ENCODE results near the gene DNASE1L1. TPM values are rescaled to one million over a fixed set of nuclear protein-coding genes. Genes with fewer than 3 reads are reported as not detected.

Gene DNASE1L1
- total and polyA plus RNA-seq, 2 donors (not counting 1 experiment from before 2014, with no cell fraction given), result 11.3 to 38.5 TPM

DNA sequence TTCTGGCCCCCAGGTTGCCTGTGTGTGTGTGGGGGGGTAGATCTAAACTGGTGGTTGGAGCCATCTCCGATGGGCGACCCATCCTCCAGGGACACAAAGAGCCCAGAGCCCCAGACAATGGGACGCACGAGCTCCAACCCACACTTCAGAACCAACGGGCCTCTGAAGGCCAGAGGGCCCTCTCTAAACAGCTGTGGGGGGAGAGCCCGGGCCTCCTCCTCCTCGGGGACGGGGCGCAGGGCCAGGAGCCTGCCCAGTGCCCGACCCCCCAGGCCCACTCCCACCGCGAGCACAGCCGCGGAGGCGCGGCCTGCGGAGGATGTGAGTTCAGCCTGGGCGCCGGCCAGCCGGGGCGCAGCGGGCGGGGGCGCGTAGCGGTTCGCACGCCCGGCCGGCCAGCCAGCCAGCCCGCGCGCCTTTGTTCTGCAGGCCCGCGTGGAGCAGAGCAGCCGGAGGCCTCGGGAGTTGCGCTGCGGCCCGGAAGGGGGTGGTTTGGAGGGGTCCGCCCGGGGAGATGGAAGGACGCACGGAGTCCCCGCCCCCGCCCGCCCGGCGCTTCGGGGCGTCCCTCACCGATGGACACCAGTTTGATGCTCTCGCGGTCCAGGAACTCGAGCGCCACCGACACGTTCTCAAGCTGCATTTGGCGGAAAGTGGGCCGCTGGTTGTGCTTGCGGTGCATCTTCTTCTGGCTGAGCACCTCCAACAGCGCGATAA is 38.6 kb downstream of the DNASE1L1 start:
- peaks cover 64% of the 10 kb centered on the region for H3K79me2 ChIP-seq (ENCODE audit: control insufficient read depth, insufficient read depth, low read length)
- no peak for TF ChIP-seq EZH2 (IDR thresholded peaks at IDR 0.05; ENCODE audit: low read length, missing control alignments)
- TF ChIP-seq CTCF (conservative IDR thresholded peaks at IDR 0.05 in 1 of 2, IDR thresholded peaks at IDR 0.05 in 1 of 2; ENCODE audit: low read depth in 1 of 2, low read length in 2 of 2), result no peak

DNA sequence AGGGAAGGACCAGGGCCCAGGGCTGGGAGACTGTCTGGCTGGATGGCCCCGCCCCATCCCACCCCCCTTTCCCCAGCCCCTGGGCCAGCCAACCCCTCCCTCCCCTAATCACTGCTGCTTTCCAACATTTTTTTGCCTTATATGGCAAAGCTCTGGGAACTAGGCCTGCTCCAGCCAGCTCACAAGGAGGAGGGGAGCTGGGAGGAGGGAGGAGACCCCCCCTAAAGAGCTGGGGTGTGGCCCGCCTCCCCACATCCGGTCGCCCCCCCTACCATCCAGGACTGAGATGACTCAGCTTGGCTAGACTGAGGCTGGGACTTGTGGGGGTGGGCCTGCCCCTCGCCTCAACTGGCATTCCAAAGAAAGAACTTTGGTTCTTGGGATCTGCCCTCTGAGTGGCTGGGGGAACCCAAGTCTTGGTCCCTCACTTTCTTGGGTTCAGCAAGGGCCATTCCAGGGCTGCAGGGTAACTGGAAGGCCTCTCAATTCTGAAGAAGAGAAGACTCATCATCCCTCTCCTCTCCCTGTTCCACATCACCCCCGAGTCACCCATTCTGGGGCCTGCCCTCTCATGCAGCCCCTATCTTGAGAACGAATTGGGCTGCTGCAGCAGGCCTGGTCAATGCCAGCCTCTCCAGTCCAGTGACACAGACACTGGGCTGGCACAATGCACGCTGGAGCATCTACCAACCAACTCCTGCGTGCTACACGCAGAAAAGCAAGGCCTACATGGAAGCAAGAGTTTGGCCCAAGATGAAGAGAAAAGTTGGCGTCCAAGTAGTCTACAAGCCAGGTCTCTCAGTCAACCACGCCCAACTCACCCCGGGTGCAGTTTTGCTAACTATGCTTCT is 39.4 kb downstream of the DNASE1L1 start:
- H2AFZ ChIP-seq (ENCODE audit: low read length), result no peak overlapping the region
- peaks cover 72% of the 10 kb centered on the region for H3K79me2 ChIP-seq (ENCODE audit: control insufficient read depth, insufficient read depth, low read length)
- peak overlapping the region; percentile 80 for H3K4me2 ChIP-seq (ENCODE audit: extremely low read depth, insufficient read depth, low read length)
- peak overlapping the region; percentile 92 for H3K27ac ChIP-seq (ENCODE audit: insufficient read depth, low read length)
- TF ChIP-seq EZH2 (IDR thresholded peaks at IDR 0.05; ENCODE audit: low read length, missing control alignments) (no peak), CTCF (conservative IDR thresholded peaks at IDR 0.05 in 1 of 2, IDR thresholded peaks at IDR 0.05 in 1 of 2; ENCODE audit: low read depth in 1 of 2, low read length in 2 of 2) (no peak)
- H4K20me1 ChIP-seq (ENCODE audit: control insufficient read depth, extremely low read depth, insufficient read depth, low read length), result no peaks in the 10 kb centered on the region
- H3K4me1 ChIP-seq (ENCODE audit: control insufficient read depth, extremely low read depth, insufficient read depth, low read length), result peaks cover 6% of the 10 kb centered on the region
- H3K36me3 ChIP-seq (ENCODE audit: control insufficient read depth, insufficient read depth, low read length), result peaks cover 29% of the 10 kb centered on the region
- peak overlapping the region; percentile 85 for H3K9ac ChIP-seq (ENCODE audit: insufficient read depth, low read length)
- H3K4me3 ChIP-seq (replicated peaks in 1 of 4; ENCODE audit: control extremely low read depth in 1 of 4, insufficient read depth in 1 of 4, low read depth in 3 of 4, low read length in 4 of 4), result peak overlapping the region; percentile 84 to 93 (median 88)
- no peaks in the 10 kb centered on the region for H3K9me3 ChIP-seq (ENCODE audit: control insufficient read depth, insufficient read depth, low read depth, low read length)
- H3K27me3 ChIP-seq (ENCODE audit: control insufficient read depth, insufficient read depth, low read length), result no peaks in the 10 kb centered on the region
- DNase-seq (ENCODE audit: low read depth in 2 of 2), result peak; percentile 96 to 98

More for the DNA sequence above, 38.6 kb downstream of the DNASE1L1 start:
- peak overlapping the region; percentile 91 for H3K27ac ChIP-seq (ENCODE audit: insufficient read depth, low read length)
- H3K4me1 ChIP-seq (ENCODE audit: control insufficient read depth, extremely low read depth, insufficient read depth, low read length), result peaks cover 6% of the 10 kb centered on the region
- H3K9me3 ChIP-seq (ENCODE audit: control insufficient read depth, insufficient read depth, low read depth, low read length), result no peaks in the 10 kb centered on the region
- H3K4me2 ChIP-seq (ENCODE audit: extremely low read depth, insufficient read depth, low read length), result peak overlapping the region; percentile 80
- H4K20me1 ChIP-seq (ENCODE audit: control insufficient read depth, extremely low read depth, insufficient read depth, low read length), result no peaks in the 10 kb centered on the region
- H3K4me3 ChIP-seq (replicated peaks in 1 of 4; ENCODE audit: control extremely low read depth in 1 of 4, insufficient read depth in 1 of 4, low read depth in 3 of 4, low read length in 4 of 4), result peak overlapping the region; percentile 84 to 93 (median 88)
- H2AFZ ChIP-seq (ENCODE audit: low read length), result no peak overlapping the region
- peaks cover 25% of the 10 kb centered on the region for H3K36me3 ChIP-seq (ENCODE audit: control insufficient read depth, insufficient read depth, low read length)
- peak overlapping the region; percentile 75 for H3K9ac ChIP-seq (ENCODE audit: insufficient read depth, low read length)
- H3K27me3 ChIP-seq (ENCODE audit: control insufficient read depth, insufficient read depth, low read length), result no peaks in the 10 kb centered on the region
- DNase-seq (ENCODE audit: low read depth in 2 of 2), result peak in 1 of 2 donors; percentile 47

Measured in fibroblast of lung (primary cell).